Stimulated activated CD8-positive, alpha-beta memory T cell treated with anti-CD3 and anti-CD28 coated beads, Interleukin-2, amount 100 ng/mL, for 1 hour (primary cell): ENCODE measurements around the gene KRTAP10-7.
"Not testable (repeated sequence)": the region's sequence is repeated elsewhere in the genome, so short reads cannot be mapped to it uniquely, and the experiment has no call there.

Experiments
- DNase-seq, 2 donors: peaks; one replicate each; pipeline ENCODE4 v3.0.0-alpha.2; 2020; ENCODE audit warnings: low read depth in 2 of 2

The KRTAP10-7 gene

DNA sequence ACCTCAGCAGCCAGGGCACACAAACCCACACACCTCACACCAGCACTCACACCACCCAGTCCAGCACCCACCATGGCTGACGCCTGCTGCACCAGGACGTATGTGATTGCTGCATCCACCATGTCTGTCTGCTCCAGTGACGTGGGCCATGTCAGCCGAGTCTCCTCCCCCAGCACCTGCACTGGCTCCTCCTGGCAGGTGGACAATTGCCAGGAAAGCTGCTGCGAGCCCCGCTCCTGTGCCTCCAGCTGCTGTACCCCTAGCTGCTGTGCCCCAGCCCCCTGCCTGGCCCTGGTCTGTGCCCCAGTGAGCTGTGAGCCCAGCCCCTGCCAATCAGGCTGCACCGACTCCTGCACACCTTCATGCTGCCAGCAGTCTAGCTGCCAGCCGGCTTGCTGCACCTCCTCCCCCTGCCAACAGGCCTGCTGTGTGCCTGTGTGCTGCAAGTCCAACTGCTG, 11.7 kb downstream of the KRTAP10-7 start, which contains the start of gene KRTAP10-8:
TSS of gene KRTAP10-8 (plus strand) at position 51 of the 458 bp plus-strand sequence. CDS start at position 73, 22 bp downstream.
- no peak for DNase-seq

DNA sequence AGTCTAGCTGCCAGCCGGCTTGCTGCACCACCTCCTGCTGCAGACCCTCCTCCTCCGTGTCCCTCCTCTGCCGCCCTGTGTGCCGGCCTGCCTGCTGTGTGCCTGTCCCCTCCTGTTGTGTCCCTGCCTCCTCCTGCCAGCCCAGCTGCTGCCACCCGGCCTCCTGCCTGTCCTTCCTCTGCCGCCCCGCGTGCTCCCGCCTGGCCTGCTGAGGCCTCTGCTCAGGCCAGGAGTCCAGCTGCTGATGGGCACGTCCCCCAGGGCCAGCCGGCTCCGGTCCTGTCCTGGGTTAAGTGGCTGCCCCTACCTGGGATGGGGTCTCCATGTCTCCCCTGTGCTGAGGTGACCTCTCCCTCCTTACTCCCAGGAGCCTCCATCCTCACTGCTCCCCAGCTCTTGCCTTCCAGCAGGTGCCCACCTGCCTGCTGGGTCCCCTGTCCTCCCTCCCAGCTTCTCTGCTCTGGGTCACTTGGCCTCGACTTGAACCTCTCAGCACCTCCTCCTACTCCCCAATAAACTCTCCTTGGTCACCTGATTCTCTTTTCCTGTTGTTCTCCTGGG, 12.4 kb downstream of the KRTAP10-7 start:
- DNase-seq: no peak

DNA sequence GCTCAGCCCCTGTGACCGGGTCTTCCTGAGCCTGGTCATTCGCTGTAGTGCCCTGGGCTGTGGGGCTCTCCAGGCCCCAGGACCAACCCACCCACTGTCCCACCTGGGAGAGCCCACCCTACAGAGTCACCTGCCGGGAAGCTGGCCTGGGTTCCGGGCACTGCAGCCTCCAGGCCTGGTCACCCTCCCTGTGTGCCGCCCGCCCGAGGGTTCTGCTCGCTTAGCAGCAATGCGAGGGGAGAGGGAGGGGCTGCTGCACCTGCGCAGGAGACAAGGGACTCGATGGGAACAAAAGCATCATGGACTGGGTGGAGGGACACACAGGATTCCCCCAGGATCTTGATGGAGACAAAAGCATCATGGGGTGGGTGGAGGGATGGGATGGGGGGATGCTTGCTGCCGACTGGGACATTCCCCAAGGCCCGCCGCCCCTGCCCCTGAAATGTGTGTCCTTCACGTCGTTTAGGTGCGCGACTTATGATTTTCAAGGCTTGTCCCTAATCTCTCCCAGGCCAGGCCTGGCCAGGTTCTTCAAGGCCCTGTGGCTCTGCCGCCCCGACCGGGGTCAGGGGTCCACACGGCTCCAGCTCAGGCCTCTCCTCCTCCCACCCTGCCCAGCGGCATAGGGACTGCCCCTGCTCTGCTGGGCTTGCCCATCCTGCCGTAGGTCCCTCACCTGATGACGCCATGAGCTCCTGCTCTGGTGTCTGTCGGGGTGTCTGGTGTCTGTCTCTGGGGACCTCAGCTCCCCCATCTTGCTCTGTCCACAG, 13.2 kb downstream of the KRTAP10-7 start:
- DNase-seq: no peak

DNA sequence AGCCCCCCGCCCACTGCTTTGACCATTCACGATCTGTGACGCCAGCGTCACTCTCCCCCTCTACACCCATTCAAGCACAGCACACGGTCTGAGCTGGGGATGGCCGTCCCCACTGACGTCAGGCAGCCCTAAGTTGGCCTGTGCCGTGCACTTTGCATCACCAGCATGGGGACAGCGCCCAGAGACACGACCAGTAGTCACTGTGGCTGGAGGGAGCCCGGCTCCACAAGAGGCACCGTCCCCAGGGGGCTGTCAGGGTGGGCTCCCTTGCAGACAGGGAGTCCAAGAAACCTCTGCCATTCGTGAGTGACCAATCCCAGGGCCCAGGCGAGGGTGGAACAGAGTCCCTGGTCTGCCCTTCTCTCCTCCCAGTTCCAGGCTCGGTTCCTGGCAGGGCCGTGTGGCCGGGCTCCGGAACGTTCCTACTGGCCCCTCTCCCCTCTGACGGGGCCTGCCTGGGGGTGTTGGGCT, 13.8 kb downstream of the KRTAP10-7 start:
- DNase-seq: no peak

DNA sequence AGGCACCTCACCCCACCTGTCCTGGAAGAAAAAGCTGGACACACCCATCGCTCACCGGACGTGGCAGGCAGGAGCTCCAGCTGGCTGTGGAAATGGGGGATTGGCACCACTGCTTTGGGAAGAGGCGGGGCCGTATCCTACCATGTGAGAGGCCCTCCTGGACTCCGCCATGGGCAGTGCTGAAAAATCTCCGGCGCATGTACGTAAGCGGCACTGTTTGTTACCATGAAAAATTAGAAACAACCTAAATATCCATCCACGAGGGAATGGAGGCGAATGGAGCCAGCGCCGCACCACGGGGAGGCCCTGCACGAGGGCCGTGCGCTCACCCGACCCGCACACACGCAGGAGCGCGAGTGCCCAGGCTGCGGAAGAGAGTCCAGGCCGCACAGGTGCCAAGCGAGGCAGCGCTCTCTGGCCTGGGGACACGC, 14.6 kb downstream of the KRTAP10-7 start:
- DNase-seq: no peak

DNA sequence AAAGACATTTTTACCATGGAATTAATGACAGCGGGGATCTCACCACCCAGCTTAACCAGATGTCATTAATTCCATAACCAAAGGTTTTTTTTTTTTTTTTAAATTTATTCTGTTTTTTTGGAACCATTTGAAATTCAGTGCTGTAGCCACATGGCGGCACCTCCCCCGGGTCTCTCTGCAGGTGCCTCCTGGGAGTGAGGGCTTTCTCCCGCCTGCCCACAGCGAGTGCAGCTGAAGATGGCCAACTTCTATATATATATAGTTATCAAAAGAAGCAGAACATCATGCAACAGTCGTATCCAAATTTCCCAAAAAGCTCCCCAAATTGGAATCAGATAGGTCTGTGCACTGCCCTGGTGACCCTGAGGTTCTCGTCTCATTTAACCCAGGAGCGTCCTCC, 15.1 kb downstream of the KRTAP10-7 start:
- no peak for DNase-seq

DNA sequence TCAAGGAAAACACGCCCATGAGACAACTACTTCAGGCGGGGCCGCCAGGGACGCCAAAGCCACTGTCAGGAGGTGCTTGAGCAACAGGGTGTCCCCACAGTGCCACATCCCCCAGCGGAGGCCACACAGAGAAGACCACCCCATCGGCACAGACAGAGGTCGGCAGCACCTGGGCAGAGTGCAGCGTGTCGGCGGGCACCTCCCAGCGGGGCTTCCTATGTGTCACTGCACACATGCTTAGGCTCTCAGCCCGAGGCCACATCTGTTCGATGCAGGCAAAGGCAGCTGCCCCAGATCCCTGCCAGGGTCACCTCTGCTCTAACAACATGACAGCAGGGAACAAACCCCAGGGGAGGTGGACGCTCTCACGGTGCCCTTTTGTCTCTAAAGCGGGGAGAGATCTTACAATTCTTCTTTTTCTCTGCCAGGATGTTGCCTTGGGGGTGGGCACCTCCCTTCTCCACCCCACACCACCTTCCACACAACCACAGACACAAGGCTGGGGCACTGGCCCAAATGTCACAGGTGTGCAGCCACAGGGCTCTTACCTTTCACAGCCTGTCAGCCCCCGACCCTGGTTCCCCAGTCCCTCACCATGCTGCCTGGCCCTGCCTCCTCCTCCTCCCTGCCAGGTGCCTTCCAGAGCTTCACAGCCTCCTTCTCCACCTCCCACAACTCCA, 15.7 kb downstream of the KRTAP10-7 start:
- DNase-seq: no peak

DNA sequence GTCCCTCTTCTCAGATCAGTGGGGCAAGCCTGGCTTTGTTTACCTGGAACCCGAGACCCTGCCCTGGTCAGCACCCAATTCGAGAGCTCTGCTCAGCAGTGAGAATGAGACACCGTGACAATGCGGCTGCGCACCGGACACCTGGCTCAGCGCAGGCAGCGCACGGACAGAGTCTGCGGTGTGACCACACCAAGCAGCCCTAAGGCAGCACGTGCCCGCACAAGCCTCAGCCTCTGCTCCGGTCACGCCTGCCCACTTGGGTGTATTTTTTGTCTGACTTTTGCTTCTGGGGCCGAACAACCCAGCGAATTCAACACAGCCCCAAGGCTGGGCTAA, 16.2 kb downstream of the KRTAP10-7 start:
- DNase-seq: no peak

DNA sequence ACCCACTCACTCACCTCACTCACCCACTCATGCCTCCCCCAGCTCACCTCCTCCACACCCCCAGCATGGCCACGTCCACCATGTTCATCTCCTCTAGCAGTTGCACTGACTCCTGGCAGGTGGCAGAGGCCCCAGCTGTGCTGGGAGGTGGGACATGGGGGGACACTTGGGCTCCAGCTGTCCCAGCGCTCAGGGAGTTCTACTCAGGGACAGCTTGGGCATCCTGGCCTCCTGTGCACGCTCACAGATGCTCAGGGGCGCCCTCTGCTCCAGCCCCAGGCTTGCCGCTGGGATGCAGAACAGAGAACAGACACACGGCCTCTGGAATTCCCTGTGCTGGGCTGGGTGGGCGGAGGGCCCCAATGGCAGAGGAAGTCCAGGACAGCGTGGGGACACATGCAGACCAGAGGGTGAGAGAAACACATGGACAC, 16.7 kb downstream of the KRTAP10-7 start:
- no peak for DNase-seq

DNA sequence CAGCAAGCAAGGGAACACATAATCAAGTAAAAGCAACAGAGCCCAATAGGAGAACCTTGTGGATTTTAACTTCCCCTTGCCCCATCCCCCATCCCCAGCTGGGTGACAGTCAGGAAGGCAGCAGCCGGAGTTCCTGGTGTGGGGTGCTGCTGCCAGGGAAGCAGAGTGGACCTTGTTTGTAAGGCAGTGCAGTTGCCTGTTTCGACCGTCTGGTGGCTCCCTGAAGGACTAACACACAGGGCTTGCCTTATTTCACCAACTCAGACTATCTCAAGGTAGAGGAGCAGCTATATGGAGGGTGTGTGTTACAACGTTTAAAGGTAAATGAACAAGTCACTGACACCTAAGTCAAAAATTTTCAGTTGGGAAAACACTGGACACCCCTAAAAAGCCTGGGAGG, 18.1 kb downstream of the KRTAP10-7 start:
- no peak for DNase-seq

DNA sequence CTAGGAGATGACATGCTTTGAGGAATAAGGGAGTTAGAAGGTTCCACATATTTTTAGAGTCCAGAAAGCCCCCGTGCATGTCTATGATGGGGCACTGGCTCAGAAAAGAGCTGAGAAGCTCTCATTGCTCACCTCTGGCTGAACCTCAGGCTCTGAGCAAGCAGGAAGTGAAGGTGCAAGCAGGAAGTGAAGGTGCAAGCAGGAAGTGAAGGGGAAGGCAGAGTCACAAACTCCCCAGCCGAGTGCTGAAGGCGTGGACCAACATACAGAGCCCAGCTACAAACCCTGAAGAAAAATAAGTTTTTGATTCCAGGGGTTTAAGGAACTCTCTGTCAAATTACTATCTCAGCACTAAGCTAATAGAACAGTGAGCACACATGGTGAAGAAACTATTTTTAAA, 18.5 kb downstream of the KRTAP10-7 start:
- peak; percentile 27 to 43 for DNase-seq

DNA sequence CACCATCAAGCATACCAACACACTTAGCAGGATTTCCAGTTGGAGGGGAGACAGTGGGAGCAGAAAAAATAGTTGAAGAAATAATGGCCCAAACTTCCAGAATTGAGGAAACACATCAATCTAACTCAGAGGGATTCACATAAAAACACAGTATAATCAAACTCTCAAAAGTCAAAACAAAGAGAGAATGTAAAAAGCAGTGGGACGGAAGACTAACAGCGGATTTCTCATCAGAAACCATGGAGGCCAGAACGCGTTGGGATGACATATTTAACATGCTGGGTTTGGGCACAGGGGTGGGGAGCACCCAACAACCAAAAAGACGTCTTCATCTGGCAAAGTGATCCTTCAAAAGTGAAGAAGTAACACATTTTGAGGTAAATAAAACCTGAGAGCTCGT, 19.5 kb downstream of the KRTAP10-7 start:
- DNase-seq: no peak

DNA sequence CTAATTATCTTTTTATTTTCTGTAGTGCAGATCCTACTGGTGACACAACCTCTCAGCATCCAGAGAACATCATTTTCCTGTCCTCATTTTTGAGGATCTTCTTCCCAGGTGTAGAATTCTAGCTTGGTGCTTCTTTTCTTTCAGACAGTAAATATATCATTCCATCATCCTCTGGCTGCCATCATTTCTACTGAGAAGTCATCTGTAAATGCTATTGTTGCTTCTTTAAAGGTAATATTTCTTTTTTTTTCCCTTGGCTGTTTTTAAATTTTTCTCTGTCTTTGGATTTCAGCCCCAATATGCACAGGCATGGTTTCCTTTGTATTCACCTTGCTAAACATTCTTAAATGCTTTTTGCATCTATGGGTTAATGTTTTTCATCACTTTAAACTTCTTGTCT, 23.2 kb downstream of the KRTAP10-7 start:
- no peak for DNase-seq

DNA sequence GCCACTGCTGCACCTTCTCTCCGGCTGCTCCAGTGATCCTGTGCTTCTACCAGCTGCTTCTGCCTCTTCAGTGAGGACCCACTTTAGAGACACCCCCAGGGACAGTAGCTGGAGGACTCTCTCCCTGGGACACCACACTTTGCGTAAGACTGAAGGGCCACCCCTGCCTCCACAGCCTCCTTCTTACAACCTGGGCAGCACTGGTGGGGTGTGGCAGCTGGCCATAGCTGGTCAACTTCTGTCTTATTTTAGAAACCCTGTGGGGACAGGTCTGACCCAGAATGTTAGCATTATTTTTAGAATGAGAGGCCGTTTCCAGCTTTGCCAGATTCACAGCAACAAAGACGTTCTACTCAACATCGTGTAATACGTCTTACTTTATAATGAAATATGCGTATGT, 25.4 kb downstream of the KRTAP10-7 start:
- no peak for DNase-seq

DNA sequence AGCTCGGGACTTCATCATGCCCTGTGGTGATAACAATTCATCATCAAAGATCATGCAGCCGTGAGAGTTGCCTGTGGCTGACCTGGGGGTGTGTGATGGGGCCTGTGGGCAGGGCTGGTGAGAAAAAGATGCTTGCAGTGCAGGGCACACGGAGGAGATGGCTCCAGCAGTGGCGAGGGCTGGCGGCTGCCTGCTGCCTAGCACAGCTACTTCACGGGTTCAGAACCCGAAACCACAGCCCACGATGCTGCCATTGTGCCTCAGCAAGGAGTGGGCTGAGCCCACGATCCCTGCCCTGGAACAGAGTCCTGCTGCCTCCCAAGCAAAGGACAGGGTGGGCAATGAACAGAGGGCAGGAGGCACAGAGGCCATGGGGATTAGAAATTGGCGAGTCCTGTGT, 25.9 kb downstream of the KRTAP10-7 start:
- no peak for DNase-seq

DNA sequence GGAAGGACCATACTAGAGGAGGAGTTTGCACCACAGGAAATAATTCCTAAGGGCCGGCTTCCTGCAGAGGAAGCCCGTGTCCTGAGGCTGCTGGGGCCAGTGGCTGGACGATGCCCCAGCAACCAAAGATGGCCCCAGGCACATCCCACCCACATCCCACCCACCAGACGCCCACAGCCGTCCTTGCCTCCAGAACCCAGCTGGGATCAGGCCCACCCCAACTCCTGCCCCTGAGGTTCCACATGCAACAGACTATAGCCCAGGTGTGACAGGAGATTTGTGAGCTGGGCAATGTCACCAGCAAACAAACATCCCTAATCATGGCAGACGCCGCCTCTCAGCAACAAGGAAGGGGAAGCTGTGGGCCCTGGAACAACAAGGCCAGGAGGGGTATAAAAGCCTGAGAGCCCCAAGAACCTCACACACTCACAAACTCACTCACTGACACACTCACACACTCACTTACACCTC, 26.3 kb downstream of the KRTAP10-7 start, which contains the start of gene KRTAP10-9:
TSS of gene KRTAP10-9 (plus strand) at position 421 of the 471 bp plus-strand sequence. CDS start 79 bp downstream, outside the sequence.
- no peak for DNase-seq

DNA sequence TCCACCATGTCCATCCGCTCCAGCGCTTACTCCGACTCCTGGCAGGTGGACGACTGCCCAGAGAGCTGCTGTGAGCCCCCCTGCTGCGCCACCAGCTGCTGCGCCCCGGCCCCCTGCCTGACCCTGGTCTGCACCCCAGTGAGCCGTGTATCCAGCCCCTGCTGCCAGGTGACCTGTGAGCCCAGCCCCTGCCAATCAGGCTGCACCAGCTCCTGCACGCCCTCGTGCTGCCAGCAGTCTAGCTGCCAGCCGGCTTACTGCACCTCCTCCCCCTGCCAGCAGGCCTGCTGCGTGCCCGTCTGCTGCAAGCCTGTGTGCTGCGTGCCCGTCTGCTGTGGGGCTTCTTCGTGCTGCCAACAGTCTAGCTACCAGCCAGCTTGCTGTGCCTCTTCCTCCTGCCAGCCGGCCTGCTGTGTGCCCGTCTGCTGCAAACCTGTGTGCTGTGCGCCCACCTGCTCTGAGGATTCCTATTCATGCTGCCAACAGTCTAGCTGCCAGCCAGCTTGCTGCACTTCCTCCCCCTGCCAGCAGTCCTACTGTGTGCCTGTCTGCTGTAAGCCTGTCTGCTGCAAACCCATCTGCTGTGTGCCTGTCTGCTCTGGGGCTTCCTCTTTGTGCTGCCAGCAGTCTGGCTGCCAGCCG, 26.9 kb downstream of the KRTAP10-7 start:
- not testable (repeated sequence) for DNase-seq

DNA sequence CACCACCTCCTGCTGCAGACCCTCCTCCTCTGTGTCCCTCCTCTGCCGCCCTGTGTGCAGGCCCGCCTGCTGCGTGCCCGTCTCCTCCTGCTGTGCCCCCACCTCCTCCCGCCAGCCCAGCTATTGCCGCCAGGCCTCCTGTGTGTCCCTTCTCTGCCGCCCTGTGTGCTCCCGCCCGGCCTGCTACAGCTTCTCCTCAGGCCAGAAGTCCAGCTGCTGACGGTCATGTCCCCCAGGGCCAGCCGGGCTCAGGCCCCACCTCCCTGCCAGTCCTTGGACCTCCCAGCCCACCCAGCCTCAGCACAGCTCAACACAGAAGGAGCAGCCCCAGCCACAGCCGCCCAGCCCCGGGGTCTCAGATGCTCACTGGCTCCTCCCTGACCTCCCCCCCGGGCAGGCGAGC, 27.4 kb downstream of the KRTAP10-7 start:
- not testable (repeated sequence) for DNase-seq

DNA sequence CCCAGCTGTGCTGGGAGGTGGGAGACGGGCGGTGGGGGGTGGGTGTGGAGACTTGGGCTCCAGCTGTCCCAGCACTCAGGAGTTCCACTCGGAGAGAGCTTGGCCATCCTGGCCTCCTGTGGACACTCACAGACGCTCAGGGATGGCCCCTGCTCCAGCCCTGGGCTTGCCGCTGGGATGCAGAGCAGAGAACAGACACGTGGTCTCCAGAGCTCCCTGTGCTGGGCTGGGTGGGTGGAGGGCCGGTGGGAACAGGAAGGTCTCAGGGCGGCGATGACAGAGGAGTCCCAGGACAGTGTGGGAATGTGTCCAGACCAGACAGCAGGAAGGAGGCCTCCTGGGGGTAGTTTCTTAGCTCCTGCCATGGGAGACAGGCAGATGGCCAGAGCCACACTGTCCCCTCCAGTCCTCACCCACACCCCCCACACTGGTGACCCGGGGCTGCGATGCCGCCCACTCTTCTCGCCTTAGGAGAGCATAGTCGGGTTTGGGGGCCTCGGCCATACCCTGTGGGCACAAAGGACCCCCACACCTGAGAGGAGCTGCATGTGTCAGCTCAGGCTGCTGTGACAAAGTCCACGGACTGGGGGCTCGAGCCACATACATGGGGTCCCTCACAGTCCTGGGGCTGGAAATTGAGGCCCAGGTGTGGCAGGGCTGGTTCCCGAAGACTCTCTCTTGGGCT, 28.5 kb downstream of the KRTAP10-7 start:
- no peak for DNase-seq

DNA sequence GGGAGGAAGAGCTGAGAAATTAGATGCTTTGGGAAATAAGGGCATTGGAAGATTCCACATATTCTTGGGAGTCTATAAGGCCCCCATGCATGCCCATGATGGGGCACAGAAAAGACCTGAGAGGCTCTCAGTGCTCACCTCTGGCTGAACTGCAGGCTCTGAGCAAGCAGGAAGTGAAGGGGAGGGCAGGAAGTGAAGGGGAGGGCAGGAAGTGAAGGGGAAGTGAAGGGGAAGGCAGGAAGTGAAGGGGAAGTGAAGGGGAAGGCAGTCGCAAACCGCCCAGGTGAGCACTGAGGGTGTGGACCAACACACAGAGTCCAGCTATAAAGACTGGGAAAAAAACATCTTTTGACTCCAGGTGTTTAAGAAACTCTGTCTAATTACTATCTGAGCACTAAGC, 30.0 kb downstream of the KRTAP10-7 start:
- DNase-seq: no peak

DNA sequence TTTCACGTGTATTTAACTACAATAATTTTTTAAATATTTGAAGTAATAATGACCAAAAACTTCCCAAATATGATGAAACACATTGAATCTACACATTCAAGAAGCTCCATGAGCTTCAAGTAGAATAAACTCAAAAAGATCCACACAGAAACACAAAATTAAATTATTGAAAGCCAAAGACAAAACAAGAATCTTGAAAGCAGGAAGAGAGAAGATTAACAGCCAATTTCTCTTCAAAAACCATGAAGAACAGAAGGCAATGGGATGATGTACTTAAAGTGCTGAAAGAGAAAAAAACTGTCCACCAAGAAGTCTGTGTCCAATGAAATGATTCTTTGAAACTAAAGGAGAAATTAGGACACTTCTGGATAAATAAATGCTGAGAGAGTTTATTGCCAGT, 31.7 kb downstream of the KRTAP10-7 start:
- no peak for DNase-seq
